ENCODE results near the gene TVP23A. TPM values are rescaled to one million over a fixed set of nuclear protein-coding genes. Genes with fewer than 3 reads are reported as not detected.

TVP23A gene
- polyA plus RNA-seq, 1 of the 3 experiments (the other 2 are of a cell fraction) = 0.35 TPM

DNA sequence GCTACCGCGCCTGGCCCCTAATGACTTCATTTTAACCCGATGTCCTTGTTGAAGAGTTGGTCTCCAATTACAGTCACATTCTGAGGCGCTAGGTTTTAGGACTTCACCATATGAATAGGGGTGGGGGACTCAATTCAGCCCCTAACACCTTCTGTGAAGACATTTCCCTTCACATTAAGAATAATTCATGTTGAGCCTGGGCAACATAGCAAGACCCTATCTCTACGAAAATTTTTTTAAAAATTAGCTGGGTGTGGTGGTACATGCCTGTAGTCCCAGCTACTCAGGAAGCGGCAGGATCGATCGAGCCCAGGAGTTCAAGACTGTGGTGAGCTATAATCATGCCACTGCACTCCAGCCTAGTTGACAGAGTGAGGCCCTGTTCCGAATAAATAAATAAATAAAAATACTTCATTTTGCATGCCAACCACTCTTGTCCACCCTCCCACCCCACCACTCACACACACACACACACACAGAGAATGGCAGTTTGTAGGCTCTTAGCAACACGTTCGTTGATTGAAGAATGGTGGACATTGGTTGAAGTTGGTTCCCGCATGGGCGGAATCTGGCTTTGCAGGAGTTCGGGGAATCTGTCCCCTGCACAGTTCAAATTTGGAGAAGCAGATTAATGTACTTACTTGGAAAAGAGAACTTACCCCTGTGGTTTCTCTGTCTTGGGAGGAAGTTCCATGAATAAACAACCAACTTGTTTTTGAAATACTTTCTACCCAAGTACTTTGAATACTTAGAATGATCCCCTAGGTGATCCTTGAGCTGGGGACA is 27.8 kb upstream of the TVP23A start:
- Histone ChIP-seq H2AFZ (ENCODE audit: low read depth) (no peak overlapping the region), H4K20me1 (ENCODE audit: insufficient read depth) (no peaks in the 10 kb centered on the region), H3F3A (replicated peaks; ENCODE audit: insufficient read depth) (no peaks in the 10 kb centered on the region), H3K27me3 (ENCODE audit: insufficient read depth) (peaks cover 22% of the 10 kb centered on the region; the same call in 1 of the 2 replicates), H3K27ac (ENCODE audit: low read depth in 2 of 2, low read length in 1 of 2) (no peak overlapping the region), H3K9me2 (no peaks in the 10 kb centered on the region), H3K9ac (no peak overlapping the region), H3K4me3 (ENCODE audit: low read depth in 2 of 2, low read length in 1 of 2) (no peak overlapping the region), H3K9me3 (no peaks in the 10 kb centered on the region), H3K4me1 (ENCODE audit: control insufficient read depth in 1 of 2, insufficient read depth in 2 of 2, low read depth in 1 of 2, low read length in 1 of 2) (no peaks in the 10 kb centered on the region), H3K4me2 (no peak overlapping the region), H3K36me3 (replicated peaks in 1 of 2; ENCODE audit: control insufficient read depth in 1 of 2, insufficient read depth in 2 of 2, low read length in 1 of 2) (no peaks in the 10 kb centered on the region), H3K79me2 (ENCODE audit: insufficient read depth) (no peaks in the 10 kb centered on the region)
- ChIA-PET CTCF (no interaction called here), POLR2A (no interaction called here)
- WGBS (ENCODE audit: low lambda C conversion rate) = 72% methylated on average over 14 of the region's 14 CpGs
- DNase-seq = no peak
- no peak for TF ChIP-seq MXI1 (IDR thresholded peaks at IDR 0.05; ENCODE audit: low read depth, low read length)
- TF ChIP-seq FOSL2 (IDR thresholded peaks at IDR 0.05; ENCODE audit: borderline replicate concordance, low read depth) = no peak
- no peak for TF ChIP-seq TCF12 (IDR thresholded peaks at IDR 0.05)
- TF ChIP-seq, protein P1, sequence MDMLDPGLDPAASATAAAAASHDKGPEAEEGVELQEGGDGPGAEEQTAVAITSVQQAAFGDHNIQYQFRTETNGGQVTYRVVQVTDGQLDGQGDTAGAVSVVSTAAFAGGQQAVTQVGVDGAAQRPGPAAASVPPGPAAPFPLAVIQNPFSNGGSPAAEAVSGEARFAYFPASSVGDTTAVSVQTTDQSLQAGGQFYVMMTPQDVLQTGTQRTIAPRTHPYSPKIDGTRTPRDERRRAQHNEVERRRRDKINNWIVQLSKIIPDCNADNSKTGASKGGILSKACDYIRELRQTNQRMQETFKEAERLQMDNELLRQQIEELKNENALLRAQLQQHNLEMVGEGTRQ (IDR thresholded peaks at IDR 0.05; ENCODE audit: borderline replicate concordance, low read depth, low read length) = no peak
- no peak for TF ChIP-seq NRF1 (IDR thresholded peaks at IDR 0.05; ENCODE audit: low read depth, low read length)
- TF ChIP-seq TEAD4 (IDR thresholded peaks at IDR 0.05; ENCODE audit: borderline replicate concordance, insufficient read depth) = no peak
- TF ChIP-seq RAD21 (IDR thresholded peaks at IDR 0.05; ENCODE audit: low read length) = no peak
- TF ChIP-seq FOXM1 (IDR thresholded peaks at IDR 0.05; ENCODE audit: low read depth) = no peak
- no peak for TF ChIP-seq YY1 (IDR thresholded peaks at IDR 0.05; ENCODE audit: low read depth)
- TF ChIP-seq, protein P2, sequence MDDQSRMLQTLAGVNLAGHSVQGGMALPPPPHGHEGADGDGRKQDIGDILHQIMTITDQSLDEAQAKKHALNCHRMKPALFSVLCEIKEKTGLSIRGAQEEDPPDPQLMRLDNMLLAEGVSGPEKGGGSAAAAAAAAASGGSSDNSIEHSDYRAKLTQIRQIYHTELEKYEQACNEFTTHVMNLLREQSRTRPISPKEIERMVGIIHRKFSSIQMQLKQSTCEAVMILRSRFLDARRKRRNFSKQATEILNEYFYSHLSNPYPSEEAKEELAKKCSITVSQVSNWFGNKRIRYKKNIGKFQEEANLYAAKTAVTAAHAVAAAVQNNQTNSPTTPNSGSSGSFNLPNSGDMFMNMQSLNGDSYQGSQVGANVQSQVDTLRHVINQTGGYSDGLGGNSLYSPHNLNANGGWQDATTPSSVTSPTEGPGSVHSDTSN (IDR thresholded peaks at IDR 0.05) = no peak
- TF ChIP-seq MEF2A (IDR thresholded peaks at IDR 0.05; ENCODE audit: borderline replicate concordance, low read depth) = no peak
- no peak for TF ChIP-seq SMC3 (IDR thresholded peaks at IDR 0.05; ENCODE audit: low read depth, low read length)

DNA sequence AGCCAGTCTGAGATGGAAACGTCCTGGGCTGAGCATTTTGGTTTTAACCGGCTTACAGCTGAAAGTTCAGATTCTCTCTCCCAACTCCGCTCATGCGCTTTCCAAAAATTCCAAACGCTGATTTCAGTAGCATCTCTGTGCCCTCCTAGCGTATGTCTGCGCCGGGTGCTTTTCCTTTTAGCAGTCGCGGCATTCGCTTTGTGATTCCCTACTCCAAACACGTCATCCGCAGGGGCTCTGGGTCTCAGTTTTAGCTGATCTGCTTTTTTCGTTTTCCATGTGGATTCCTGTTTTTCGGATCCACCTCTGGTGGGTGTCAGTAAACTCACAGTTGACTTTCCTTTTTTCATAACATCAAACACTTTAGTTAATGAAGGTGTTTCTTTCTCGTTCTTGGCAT is 22.1 kb upstream of the TVP23A start:
- H3K4me1 ChIP-seq (ENCODE audit: control insufficient read depth in 1 of 2, insufficient read depth in 2 of 2, low read depth in 1 of 2, low read length in 1 of 2) = no peaks in the 10 kb centered on the region
- H3F3A ChIP-seq (replicated peaks; ENCODE audit: insufficient read depth) = no peaks in the 10 kb centered on the region
- H3K36me3 ChIP-seq (replicated peaks in 1 of 2; ENCODE audit: control insufficient read depth in 1 of 2, insufficient read depth in 2 of 2, low read length in 1 of 2) = no peaks in the 10 kb centered on the region
- ChIA-PET POLR2A (no interaction called here), CTCF (no interaction called here)
- no peak overlapping the region for H3K4me2 ChIP-seq
- H3K4me3 ChIP-seq (ENCODE audit: low read depth in 2 of 2, low read length in 1 of 2) = no peak overlapping the region
- no peak overlapping the region for H2AFZ ChIP-seq (ENCODE audit: low read depth)
- no peaks in the 10 kb centered on the region for H3K9me2 ChIP-seq
- H3K79me2 ChIP-seq (ENCODE audit: insufficient read depth) = no peaks in the 10 kb centered on the region
- no peaks in the 10 kb centered on the region for H3K9me3 ChIP-seq
- no peak overlapping the region for H3K9ac ChIP-seq
- 77% methylated on average over 16 of the region's 16 CpGs for WGBS (ENCODE audit: low lambda C conversion rate)
- no peaks in the 10 kb centered on the region for H4K20me1 ChIP-seq (ENCODE audit: insufficient read depth)
- no peaks in the 10 kb centered on the region; the same call in 1 of the 2 replicates for H3K27me3 ChIP-seq (ENCODE audit: insufficient read depth)
- no peak for DNase-seq
- H3K27ac ChIP-seq (ENCODE audit: low read depth in 2 of 2, low read length in 1 of 2) = no peak overlapping the region
- no peak for TF ChIP-seq FOXJ3 (CRISPR knock-in tag; IDR thresholded peaks at IDR 0.05)
- TF ChIP-seq FOXM1 (IDR thresholded peaks at IDR 0.05; ENCODE audit: low read depth) = no peak
- TF ChIP-seq, protein P2 (IDR thresholded peaks at IDR 0.05) = no peak
- no peak for TF ChIP-seq MXI1 (IDR thresholded peaks at IDR 0.05; ENCODE audit: low read depth, low read length)
- TF ChIP-seq MEF2A (IDR thresholded peaks at IDR 0.05; ENCODE audit: borderline replicate concordance, low read depth) = no peak
- TF ChIP-seq, protein P3, sequence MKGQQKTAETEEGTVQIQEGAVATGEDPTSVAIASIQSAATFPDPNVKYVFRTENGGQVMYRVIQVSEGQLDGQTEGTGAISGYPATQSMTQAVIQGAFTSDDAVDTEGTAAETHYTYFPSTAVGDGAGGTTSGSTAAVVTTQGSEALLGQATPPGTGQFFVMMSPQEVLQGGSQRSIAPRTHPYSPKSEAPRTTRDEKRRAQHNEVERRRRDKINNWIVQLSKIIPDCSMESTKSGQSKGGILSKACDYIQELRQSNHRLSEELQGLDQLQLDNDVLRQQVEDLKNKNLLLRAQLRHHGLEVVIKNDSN (IDR thresholded peaks at IDR 0.05; ENCODE audit: borderline replicate concordance, low read depth) = no peak
- TF ChIP-seq, protein P4, sequence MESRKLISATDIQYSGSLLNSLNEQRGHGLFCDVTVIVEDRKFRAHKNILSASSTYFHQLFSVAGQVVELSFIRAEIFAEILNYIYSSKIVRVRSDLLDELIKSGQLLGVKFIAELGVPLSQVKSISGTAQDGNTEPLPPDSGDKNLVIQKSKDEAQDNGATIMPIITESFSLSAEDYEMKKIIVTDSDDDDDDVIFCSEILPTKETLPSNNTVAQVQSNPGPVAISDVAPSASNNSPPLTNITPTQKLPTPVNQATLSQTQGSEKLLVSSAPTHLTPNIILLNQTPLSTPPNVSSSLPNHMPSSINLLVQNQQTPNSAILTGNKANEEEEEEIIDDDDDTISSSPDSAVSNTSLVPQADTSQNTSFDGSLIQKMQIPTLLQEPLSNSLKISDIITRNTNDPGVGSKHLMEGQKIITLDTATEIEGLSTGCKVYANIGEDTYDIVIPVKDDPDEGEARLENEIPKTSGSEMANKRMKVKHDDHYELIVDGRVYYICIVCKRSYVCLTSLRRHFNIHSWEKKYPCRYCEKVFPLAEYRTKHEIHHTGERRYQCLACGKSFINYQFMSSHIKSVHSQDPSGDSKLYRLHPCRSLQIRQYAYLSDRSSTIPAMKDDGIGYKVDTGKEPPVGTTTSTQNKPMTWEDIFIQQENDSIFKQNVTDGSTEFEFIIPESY (IDR thresholded peaks at IDR 0.05; ENCODE audit: borderline replicate concordance, low read depth) = no peak
- TF ChIP-seq RCOR1 (IDR thresholded peaks at IDR 0.05; ENCODE audit: low read length) = no peak
- TF ChIP-seq EZH2phosphoT487 (IDR thresholded peaks at IDR 0.05; ENCODE audit: borderline replicate concordance, low read depth) = no peak
- no peak for TF ChIP-seq GABPA (IDR thresholded peaks at IDR 0.05; ENCODE audit: low read depth)
- TF ChIP-seq RFX5 (IDR thresholded peaks at IDR 0.05; ENCODE audit: low read length) = no peak
- TF ChIP-seq GATA2 (CRISPR knock-in tag; IDR thresholded peaks at IDR 0.05) = no peak
